RWPE2 (cell line): ENCODE results near the gene SLC26A3.
"Not testable (repeated sequence)": the region's sequence is repeated elsewhere in the genome, so short reads cannot be mapped to it uniquely, and the experiment has no call there.

ENCODE experiments used
- ATAC-seq: fragments of 200-7000 bp; cut with Tn5 transposase; 3 replicates; pipeline ENCODE4 v1.9.1; 2021; ENCODE audit warnings: low read depth
- DNase-seq: peaks from one replicate; pipeline ENCODE4 v3.0.0-alpha.2; 2020; ENCODE audit warnings: low spot score
- H3K27ac ChIP-seq: fragments of 450-650 bp; 2 replicates; pipeline ENCODE4 v1.5.1; 2017; ENCODE audit warnings: mild to moderate bottlenecking; ENCODE audit not compliant: poor library complexity, severe bottlenecking
- H3K27me3 ChIP-seq: fragments of 250-450 bp; sonication (Bioruptor Pico); 2 replicates; pipeline ENCODE4 v1.5.1; 2021; ENCODE audit warnings: mild to moderate bottlenecking, moderate library complexity; ENCODE audit not compliant: insufficient read depth, poor library complexity, severe bottlenecking
- H3K36me3 ChIP-seq: fragments of 250-450 bp; sonication (Bioruptor Pico); 2 replicates; pipeline ENCODE4 v1.5.1; 2020; ENCODE audit warnings: low read depth, mild to moderate bottlenecking, moderate library complexity
- H3K4me1 ChIP-seq: fragments of 250-450 bp; sonication (Bioruptor Pico); 2 replicates; pipeline ENCODE4 v1.5.1; 2021; ENCODE audit warnings: mild to moderate bottlenecking, moderate library complexity; ENCODE audit not compliant: insufficient read depth, poor library complexity, severe bottlenecking
- H3K4me3 ChIP-seq: fragments of 250-450 bp; sonication (Bioruptor Pico); 2 replicates; pipeline ENCODE4 v1.5.1; 2021; ENCODE audit warnings: mild to moderate bottlenecking, moderate library complexity; ENCODE audit not compliant: severe bottlenecking
- H3K9me3 ChIP-seq: fragments of 250-450 bp; sonication (Bioruptor Pico); 2 replicates; pipeline ENCODE4 v1.5.1; 2021; ENCODE audit warnings: mild to moderate bottlenecking, moderate library complexity; ENCODE audit not compliant: severe bottlenecking
- CTCF ChIP-seq: fragments of 450-650 bp; IDR thresholded peaks from one replicate; pipeline ENCODE4 v1.5.1; 2017; ENCODE audit warnings: mild to moderate bottlenecking, moderate library complexity; ENCODE audit not compliant: poor library complexity, severe bottlenecking

The SLC26A3 gene

GRCh38 chr7:107803009-107803610 is at the start of gene SLC26A3:
Gene SLC26A3 (minus strand): TSS chr7:107803223. CDS start chr7:107794509, 8,714 bp downstream.
- DNase-seq (no peak), ATAC-seq (no peak)
- no peak for TF ChIP-seq CTCF
- Histone ChIP-seq H3K27ac (no peak within 1 kb of the TSS), H3K4me3 (no peak within 1 kb of the TSS), H3K9me3 (peaks cover 4% of the 10 kb centered on the region), H3K36me3 (no peaks in the 10 kb centered on the region), H3K27me3 (no peaks in the 10 kb centered on the region), H3K4me1 (no peaks in the 10 kb centered on the region)

GRCh38 chr7:107850643-107851042 is 47.6 kb upstream of the SLC26A3 start:
- DNase-seq, result no peak
- Histone ChIP-seq H3K9me3 (no peaks in the 10 kb centered on the region), H3K27ac (no peak overlapping the region), H3K27me3 (no peaks in the 10 kb centered on the region), H3K36me3 (no peaks in the 10 kb centered on the region), H3K4me1 (no peaks in the 10 kb centered on the region), H3K4me3 (no peak overlapping the region)
- ATAC-seq, result no peak
- TF ChIP-seq CTCF, result no peak

- Histone ChIP-seq H3K4me1 (no peaks in the 10 kb centered on the region), H3K36me3 (no peaks in the 10 kb centered on the region), H3K9me3 (no peaks in the 10 kb centered on the region), H3K4me3 (no peak overlapping the region), H3K27ac (no peak overlapping the region), H3K27me3 (no peaks in the 10 kb centered on the region)
- no peak for TF ChIP-seq CTCF
- DNase-seq (no peak), ATAC-seq (no peak)
These were observed 47.2 kb upstream of the SLC26A3 start for GRCh38 chr7:107850216-107850615.

- not testable (repeated sequence) for H3K27ac ChIP-seq, H3K36me3 ChIP-seq, H3K4me3 ChIP-seq, H3K27me3 ChIP-seq, DNase-seq, H3K4me1 ChIP-seq, H3K9me3 ChIP-seq, ATAC-seq
These were observed 45.2 kb upstream of the SLC26A3 start for GRCh38 chr7:107848211-107848610.

- not testable (repeated sequence) for H3K27ac ChIP-seq, H3K9me3 ChIP-seq, DNase-seq, ATAC-seq, H3K4me1 ChIP-seq, H3K27me3 ChIP-seq, H3K36me3 ChIP-seq, H3K4me3 ChIP-seq
These were observed 44.8 kb upstream of the SLC26A3 start for GRCh38 chr7:107847836-107848175.

- Histone ChIP-seq H3K4me1 (no peaks in the 10 kb centered on the region), H3K36me3 (no peaks in the 10 kb centered on the region), H3K9me3 (no peaks in the 10 kb centered on the region), H3K27me3 (no peaks in the 10 kb centered on the region), H3K27ac (no peak overlapping the region), H3K4me3 (no peak overlapping the region)
- TF ChIP-seq CTCF, result no peak
- ATAC-seq, result no peak
- no peak for DNase-seq
These were observed 44.3 kb upstream of the SLC26A3 start for GRCh38 chr7:107847168-107847835.
